ENCODE measurements around the gene ITGAD. TPM values are rescaled to one million over a fixed set of nuclear protein-coding genes. Genes with fewer than 3 reads are reported as not detected.

ITGAD gene
- total RNA-seq, 1 donor = not detected

DNA sequence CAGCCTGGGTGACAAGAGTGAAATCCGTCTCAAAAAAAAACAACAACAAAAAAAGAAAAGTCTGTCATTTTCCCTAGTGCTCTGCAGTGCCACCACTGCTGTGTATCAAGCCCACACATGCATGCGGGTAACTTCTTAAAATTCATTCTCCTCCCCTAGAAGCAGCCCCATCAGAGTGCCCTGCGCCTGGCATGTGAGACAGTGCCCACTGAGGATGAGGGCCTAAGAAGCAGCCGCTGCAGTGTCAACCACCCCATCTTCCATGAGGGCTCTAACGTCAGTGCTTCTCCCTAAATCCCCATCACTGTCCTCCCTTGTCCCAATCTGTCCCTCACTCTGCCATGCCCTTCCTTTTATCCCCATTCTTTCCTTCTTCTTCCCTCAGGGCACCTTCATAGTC is 24.8 kb downstream of the ITGAD start:
- Histone ChIP-seq H3K4me2 (ENCODE audit: insufficient read depth, low read length) (no peak overlapping the region), H3K79me2 (ENCODE audit: insufficient read depth, low read length) (no peaks in the 10 kb centered on the region), H3K27me3 (ENCODE audit: insufficient read depth, low read length) (peaks cover 15% of the 10 kb centered on the region), H4K20me1 (ENCODE audit: insufficient read depth, low read length) (no peaks in the 10 kb centered on the region), H3K36me3 (ENCODE audit: insufficient read depth, low read length) (no peaks in the 10 kb centered on the region), H3K27ac (ENCODE audit: low read depth, low read length) (no peak overlapping the region), H3K4me1 (ENCODE audit: insufficient read depth, low read length) (no peaks in the 10 kb centered on the region), H3K9me3 (ENCODE audit: low read depth, low read length) (no peaks in the 10 kb centered on the region), H3K4me3 (ENCODE audit: insufficient read depth, low read length) (no peak overlapping the region), H2AFZ (ENCODE audit: low read length) (no peak overlapping the region)
- TF ChIP-seq, protein P1, sequence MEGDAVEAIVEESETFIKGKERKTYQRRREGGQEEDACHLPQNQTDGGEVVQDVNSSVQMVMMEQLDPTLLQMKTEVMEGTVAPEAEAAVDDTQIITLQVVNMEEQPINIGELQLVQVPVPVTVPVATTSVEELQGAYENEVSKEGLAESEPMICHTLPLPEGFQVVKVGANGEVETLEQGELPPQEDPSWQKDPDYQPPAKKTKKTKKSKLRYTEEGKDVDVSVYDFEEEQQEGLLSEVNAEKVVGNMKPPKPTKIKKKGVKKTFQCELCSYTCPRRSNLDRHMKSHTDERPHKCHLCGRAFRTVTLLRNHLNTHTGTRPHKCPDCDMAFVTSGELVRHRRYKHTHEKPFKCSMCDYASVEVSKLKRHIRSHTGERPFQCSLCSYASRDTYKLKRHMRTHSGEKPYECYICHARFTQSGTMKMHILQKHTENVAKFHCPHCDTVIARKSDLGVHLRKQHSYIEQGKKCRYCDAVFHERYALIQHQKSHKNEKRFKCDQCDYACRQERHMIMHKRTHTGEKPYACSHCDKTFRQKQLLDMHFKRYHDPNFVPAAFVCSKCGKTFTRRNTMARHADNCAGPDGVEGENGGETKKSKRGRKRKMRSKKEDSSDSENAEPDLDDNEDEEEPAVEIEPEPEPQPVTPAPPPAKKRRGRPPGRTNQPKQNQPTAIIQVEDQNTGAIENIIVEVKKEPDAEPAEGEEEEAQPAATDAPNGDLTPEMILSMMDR (IDR thresholded peaks at IDR 0.05; ENCODE audit: extremely low read depth, low read depth, low read length) = no peak
- DNase-seq (ENCODE audit: insufficient read length, low spot score, missing footprints) = no peak

DNA sequence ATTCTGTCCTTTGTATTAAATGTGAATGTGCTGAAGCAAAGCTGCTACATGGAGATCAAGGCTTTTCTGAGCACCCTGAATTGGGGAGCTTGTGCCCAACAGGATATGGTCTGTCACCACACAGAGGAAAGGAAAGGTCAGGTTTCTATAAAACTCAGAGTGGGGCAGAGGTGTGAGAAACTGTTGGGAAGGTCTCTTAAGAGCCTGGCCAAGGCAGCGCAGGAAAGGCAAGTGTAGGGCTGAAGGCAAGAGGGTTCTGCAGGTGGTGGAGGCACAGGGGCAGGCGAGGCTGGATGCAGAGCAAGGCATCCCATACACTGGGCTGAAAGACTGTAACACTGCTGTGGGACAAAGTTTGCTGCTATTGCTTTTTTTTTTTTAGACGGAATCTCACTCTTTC is 26.9 kb downstream of the ITGAD start:
- Histone ChIP-seq H3K4me1 (ENCODE audit: insufficient read depth, low read length) (no peaks in the 10 kb centered on the region), H2AFZ (ENCODE audit: low read length) (no peak overlapping the region), H3K9me3 (ENCODE audit: low read depth, low read length) (no peaks in the 10 kb centered on the region), H3K36me3 (ENCODE audit: insufficient read depth, low read length) (no peaks in the 10 kb centered on the region), H3K4me2 (ENCODE audit: insufficient read depth, low read length) (no peak overlapping the region), H3K4me3 (ENCODE audit: insufficient read depth, low read length) (no peak overlapping the region), H3K27me3 (ENCODE audit: insufficient read depth, low read length) (peaks cover 10% of the 10 kb centered on the region), H4K20me1 (ENCODE audit: insufficient read depth, low read length) (no peaks in the 10 kb centered on the region), H3K27ac (ENCODE audit: low read depth, low read length) (no peak overlapping the region), H3K79me2 (ENCODE audit: insufficient read depth, low read length) (no peaks in the 10 kb centered on the region)
- DNase-seq (ENCODE audit: insufficient read length, low spot score, missing footprints) = no peak
- TF ChIP-seq, protein P1 (IDR thresholded peaks at IDR 0.05; ENCODE audit: extremely low read depth, low read depth, low read length) = no peak

DNA sequence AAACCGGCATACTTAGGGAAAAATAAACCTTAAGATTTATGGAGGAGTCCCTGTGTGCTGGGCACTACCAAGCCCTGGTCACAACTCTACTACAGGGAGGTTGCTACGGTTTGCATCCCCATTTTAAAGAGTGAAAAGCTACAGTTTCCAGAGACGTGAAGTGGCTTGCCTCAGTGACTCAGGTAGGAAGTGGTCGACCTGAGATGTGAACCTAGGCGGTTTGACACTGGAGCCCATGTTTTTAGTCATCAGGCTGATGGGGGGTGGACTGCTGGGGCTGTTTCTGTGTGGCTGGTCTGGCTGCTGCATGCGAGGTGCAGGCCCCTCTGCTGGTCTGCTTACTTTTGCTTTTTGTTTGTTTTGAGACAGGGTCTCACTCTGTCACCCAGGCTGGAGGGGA is 28.5 kb downstream of the ITGAD start:
- H3K4me1 ChIP-seq (ENCODE audit: insufficient read depth, low read length) = no peaks in the 10 kb centered on the region
- no peaks in the 10 kb centered on the region for H3K9me3 ChIP-seq (ENCODE audit: low read depth, low read length)
- DNase-seq (ENCODE audit: insufficient read length, low spot score, missing footprints) = no peak
- H3K79me2 ChIP-seq (ENCODE audit: insufficient read depth, low read length) = no peaks in the 10 kb centered on the region
- no peak overlapping the region for H3K27ac ChIP-seq (ENCODE audit: low read depth, low read length)
- H3K4me2 ChIP-seq (ENCODE audit: insufficient read depth, low read length) = no peak overlapping the region
- peaks cover 9% of the 10 kb centered on the region for H3K27me3 ChIP-seq (ENCODE audit: insufficient read depth, low read length)
- no peak overlapping the region for H2AFZ ChIP-seq (ENCODE audit: low read length)
- no peak overlapping the region for H3K4me3 ChIP-seq (ENCODE audit: insufficient read depth, low read length)
- no peaks in the 10 kb centered on the region for H3K36me3 ChIP-seq (ENCODE audit: insufficient read depth, low read length)
- no peaks in the 10 kb centered on the region for H4K20me1 ChIP-seq (ENCODE audit: insufficient read depth, low read length)
- TF ChIP-seq, protein P1 (IDR thresholded peaks at IDR 0.05; ENCODE audit: extremely low read depth, low read depth, low read length) = no peak

DNA sequence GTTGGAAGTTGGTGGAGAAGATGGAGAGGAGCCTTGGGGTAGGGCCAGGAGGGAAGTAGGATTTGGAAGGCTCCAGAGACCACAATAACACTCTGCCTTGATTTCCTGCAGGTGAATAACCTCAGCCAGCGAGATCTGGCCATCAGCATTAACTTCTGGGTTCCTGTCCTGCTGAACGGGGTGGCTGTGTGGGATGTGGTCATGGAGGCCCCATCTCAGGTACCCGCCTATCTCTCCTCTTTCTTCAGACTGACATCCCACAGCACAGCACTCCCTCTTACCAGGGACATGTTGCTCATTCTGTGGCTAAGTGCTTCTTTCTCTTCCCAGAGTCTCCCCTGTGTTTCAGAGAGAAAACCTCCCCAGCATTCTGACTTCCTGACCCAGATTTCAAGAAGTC is 30.1 kb downstream of the ITGAD start:
- H4K20me1 ChIP-seq (ENCODE audit: insufficient read depth, low read length) = no peaks in the 10 kb centered on the region
- H3K36me3 ChIP-seq (ENCODE audit: insufficient read depth, low read length) = no peaks in the 10 kb centered on the region
- no peaks in the 10 kb centered on the region for H3K79me2 ChIP-seq (ENCODE audit: insufficient read depth, low read length)
- H3K27ac ChIP-seq (ENCODE audit: low read depth, low read length) = no peak overlapping the region
- no peak overlapping the region for H3K4me3 ChIP-seq (ENCODE audit: insufficient read depth, low read length)
- H2AFZ ChIP-seq (ENCODE audit: low read length) = no peak overlapping the region
- H3K4me1 ChIP-seq (ENCODE audit: insufficient read depth, low read length) = no peaks in the 10 kb centered on the region
- TF ChIP-seq, protein P1 (IDR thresholded peaks at IDR 0.05; ENCODE audit: extremely low read depth, low read depth, low read length) = no peak
- peaks cover 12% of the 10 kb centered on the region for H3K27me3 ChIP-seq (ENCODE audit: insufficient read depth, low read length)
- no peak for DNase-seq (ENCODE audit: insufficient read length, low spot score, missing footprints)
- H3K4me2 ChIP-seq (ENCODE audit: insufficient read depth, low read length) = no peak overlapping the region
- H3K9me3 ChIP-seq (ENCODE audit: low read depth, low read length) = no peaks in the 10 kb centered on the region
